C4-2B (cell line): ENCODE measurements around the gene APCDD1L.

Experiments
- ZFX ChIP-seq: fragments of 450-650 bp; IDR thresholded peaks from 2 replicates; pipeline ENCODE4 v1.6.1; 2017
- TF ChIP-seq, protein P1 (sequence below): fragments of 450-650 bp; conservative IDR thresholded peaks from 2 replicates; pipeline ENCODE4 v1.5.1; 2017; ENCODE audit warnings: mild to moderate bottlenecking

DNA sequence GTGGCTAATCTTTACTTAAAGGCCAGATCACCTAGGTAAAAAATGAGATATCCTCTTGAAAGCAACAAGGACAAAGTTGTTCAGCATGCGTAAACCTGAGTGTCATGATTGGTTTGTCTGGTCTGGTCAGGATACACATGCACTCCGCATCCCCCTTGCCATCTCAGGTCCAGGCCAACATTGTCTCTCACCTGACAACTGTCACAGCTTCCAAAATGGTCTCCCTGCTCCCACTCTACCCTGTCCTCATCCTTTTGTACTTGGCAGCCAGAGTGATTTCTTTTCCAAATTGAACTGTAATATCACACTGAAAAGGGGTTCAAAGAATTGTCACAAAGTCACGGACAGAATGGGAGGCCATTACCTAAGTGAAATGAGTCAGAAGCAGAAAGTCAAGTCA lies 21.1 kb upstream of the APCDD1L start:
- TF ChIP-seq, protein P1, sequence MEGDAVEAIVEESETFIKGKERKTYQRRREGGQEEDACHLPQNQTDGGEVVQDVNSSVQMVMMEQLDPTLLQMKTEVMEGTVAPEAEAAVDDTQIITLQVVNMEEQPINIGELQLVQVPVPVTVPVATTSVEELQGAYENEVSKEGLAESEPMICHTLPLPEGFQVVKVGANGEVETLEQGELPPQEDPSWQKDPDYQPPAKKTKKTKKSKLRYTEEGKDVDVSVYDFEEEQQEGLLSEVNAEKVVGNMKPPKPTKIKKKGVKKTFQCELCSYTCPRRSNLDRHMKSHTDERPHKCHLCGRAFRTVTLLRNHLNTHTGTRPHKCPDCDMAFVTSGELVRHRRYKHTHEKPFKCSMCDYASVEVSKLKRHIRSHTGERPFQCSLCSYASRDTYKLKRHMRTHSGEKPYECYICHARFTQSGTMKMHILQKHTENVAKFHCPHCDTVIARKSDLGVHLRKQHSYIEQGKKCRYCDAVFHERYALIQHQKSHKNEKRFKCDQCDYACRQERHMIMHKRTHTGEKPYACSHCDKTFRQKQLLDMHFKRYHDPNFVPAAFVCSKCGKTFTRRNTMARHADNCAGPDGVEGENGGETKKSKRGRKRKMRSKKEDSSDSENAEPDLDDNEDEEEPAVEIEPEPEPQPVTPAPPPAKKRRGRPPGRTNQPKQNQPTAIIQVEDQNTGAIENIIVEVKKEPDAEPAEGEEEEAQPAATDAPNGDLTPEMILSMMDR = no peak
- no peak for TF ChIP-seq ZFX
